HG03025 (cell line): Measurements from ENCODE around the gene OPCML.

Experiments
- ATAC-seq: cut with Tn5 transposase; IDR thresholded peaks from one replicate; pipeline ENCODE4 v1.9.1; 2021; ENCODE audit warnings: mild to moderate bottlenecking, moderate library complexity; ENCODE audit not compliant: unreplicated experiment, low FRiP score

Gene OPCML

GRCh38 chr11:133243832-133244231, 288.5 kb downstream of the OPCML start:
- no peak for ATAC-seq

DNA sequence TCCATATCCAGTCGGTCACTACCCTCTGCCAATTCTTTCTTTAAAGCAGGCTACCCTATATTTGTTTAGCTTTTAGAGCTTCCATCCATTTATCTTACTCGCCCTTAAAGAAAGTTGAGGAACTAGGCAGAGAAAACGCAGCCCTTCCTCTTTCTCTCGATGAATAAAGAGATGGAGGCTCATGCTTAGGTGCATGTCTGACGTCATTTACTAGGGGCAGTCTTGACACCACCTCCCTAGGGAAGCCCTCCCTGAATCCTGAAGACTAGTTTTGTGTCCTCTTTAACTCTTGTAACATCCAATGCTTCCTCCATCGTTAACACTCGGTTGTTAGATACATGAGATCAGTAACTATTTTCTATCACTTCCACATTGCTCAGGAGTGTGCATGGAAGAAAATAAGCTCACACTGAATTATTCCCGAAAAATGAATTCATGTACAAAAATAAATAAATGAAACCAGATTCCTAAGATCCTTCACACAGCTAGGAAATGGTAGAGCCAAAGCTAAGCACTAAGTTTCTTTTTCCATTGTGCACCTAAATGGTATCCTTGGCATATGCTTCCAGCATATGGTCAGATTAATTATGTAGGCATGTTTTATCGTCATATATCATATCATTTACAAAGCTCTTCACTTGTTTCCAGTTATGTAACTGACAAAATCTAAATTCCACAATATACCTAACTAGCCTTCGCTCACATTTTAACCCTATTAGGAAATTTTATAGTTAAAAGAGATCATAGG, 291.2 kb downstream of the OPCML start:
- no peak for ATAC-seq

DNA sequence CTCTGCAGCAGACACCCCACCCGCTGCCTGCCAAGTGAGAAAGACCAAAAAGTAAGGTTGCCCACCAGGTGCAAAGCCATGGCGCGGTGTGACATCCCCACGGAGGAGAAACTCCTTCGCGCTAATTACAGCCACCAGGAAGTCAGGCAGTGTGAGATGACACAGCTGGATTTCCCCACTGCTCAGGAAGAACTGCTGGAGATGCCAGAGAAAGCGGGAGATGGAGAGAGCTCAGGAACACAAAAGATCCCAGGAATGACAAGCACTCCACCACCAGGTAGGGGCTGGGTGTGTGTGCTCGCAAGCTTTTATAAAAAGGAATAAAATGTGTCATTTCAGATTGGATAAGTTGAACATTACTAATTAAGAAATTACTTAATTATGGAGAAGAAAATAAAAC, 292.7 kb downstream of the OPCML start:
- ATAC-seq = no peak

GRCh38 chr11:133238495-133238894, 293.8 kb downstream of the OPCML start:
- no peak for ATAC-seq

DNA sequence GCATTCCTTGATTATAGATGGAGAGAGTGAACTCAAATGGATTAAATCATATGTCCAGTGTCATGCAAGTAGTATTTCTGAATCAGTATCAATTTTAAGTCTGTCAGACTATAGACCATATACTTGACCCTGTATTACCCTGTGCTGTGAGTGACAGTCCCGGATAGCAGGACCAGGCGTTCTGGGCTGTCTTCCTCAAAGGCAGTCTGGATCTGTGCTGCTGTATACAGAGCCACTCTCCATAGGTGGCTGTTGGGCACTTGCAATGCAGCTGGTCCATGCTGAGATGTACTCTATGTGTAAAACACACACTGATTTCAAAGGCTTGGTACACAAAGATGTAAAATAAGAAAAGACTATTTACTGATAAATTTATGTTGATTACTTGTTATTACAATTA, 294.3 kb downstream of the OPCML start:
- ATAC-seq = no peak

GRCh38 chr11:133235381-133235780, 296.9 kb downstream of the OPCML start:
- no peak for ATAC-seq

DNA sequence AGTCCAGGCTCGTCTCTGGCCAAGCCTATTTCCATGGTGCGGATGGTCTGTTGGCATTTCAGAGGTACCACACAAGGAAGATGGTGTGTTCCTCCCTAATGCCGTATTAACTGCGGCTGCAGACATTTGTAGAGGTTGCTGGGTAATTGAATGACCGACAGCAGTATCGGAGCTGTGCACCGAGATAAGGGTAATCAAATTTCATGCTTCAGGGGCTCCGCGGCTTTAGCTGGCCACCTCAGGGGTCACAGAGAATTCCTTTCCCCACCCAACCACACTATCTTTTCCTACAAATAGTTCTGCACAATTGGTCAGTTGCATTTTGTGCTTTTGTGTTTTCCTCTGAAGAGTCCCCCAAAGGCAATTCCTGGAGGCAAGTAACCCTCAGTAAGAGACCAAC, 297.4 kb downstream of the OPCML start:
- ATAC-seq = no peak

DNA sequence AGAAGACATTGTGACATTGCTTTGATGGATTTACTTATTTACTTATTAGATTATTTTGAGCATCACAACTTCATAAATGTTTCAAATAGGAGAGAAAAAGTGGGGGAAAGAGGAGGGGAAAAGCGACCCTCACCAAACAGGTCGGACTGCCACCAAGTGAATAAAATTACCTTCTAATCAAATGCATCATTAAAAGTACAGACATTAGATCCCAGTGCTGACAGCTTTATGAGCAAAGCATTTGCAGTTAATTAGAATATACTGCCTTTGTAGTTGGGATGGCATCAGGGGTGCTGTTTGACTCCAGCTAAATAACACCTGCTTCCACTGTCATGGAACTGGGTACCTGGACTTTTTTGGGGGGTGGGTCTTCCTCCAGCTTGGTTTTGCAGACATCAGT, 299.6 kb downstream of the OPCML start:
- ATAC-seq = no peak

DNA sequence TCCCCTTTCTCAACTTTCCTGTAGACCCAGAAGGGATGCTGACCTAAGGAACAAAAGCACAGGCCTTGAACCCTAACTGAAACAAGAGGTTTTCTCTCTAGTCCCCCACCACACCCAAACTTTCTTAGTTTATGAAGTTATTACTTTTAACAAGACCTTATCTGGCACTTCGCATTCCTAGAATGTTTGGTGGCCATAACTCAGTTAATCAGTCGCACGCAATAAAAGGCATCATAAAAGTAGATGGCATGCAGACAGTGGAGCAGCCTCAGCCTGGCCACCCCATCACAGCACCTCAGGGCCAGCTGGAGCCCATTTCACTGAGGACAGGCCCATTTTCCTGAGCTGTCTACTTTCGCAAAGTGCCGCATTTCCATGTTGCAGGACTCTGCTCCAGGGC, 301.9 kb downstream of the OPCML start:
- ATAC-seq = no peak

DNA sequence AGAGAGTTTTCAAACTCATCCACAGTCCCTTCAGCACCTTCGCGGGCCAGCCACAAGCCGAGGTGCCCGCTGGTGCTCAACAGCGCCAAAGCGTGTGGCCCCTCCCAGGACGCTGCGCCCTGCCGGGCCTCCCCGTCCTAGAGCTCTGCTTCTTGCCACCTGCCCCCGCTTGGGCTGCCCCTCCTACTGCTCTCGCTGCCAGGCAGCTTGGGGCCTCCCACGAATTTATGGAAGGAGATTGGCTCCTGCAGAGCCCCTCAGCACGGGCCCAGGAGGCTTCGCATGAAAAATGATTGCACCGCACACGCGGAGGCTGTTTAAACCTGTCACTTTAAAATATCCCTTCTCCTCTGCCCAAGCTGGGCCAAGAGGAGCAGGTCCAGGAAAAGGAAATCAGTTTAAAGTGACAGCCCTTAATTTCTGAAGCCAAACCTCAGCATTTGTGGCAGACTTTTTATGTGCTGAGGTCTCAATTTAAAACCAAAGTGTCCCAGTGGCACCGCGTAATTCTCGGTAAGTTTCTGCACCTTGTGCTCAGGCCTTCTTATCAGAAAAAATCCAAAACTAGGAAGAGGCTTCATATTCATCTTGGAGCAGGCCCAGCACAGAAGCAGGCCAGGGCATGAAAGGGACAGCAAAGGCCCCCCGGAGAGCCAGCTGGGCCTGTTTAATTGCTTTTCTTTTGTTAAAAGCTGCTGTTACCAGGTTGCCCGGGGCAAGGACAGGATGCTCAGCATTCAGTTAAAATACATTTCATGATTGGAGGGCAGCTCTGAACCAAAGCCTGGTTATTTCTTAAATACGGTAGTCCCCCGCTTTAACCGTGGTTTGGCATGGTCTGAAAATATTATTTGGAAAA, 303.6 kb downstream of the OPCML start:
- ATAC-seq = no peak

DNA sequence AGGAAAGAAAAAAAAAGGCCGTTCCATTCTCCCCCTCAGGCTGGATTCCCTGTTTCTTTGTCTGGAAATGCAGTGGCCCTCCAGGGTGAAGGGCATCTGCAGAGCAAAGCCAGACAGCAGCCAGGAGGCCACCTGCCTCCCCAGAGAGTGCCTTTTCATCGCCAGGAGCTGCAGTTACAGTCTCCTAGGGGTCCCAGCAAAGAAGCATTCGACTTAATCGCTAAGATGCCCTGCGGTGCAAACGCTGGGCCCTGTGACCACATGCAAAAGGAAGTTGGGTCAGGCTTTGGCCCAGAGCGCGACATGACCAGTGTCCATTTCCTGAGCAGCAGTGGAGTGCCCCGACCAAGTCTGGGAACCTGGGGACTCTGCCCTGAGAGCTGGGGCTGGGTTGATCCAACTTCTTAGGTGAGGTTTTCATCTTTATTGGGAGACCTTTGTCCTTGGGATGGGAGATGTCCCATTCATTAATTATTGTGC, 304.6 kb downstream of the OPCML start:
- ATAC-seq = no peak

DNA sequence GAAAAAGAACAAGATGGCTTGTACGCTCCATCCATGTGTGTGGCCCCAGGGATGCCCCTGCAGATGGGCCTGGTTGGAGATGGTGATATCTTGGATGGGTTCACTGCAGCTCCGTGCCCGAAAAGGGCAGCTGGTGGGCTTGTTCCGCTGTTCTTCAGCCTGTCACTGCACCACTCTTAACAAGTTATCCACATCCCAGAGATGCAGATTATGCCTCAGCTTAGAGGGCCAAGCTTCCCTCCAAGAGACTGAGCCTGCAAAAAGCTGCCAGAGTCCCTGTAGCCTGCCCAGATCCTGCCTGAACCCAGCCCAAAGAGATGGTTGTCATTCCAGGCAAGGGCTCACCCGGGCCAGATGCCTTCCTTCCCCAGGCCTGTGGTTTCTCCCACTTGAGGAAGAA, 308.0 kb downstream of the OPCML start:
- ATAC-seq = no peak

DNA sequence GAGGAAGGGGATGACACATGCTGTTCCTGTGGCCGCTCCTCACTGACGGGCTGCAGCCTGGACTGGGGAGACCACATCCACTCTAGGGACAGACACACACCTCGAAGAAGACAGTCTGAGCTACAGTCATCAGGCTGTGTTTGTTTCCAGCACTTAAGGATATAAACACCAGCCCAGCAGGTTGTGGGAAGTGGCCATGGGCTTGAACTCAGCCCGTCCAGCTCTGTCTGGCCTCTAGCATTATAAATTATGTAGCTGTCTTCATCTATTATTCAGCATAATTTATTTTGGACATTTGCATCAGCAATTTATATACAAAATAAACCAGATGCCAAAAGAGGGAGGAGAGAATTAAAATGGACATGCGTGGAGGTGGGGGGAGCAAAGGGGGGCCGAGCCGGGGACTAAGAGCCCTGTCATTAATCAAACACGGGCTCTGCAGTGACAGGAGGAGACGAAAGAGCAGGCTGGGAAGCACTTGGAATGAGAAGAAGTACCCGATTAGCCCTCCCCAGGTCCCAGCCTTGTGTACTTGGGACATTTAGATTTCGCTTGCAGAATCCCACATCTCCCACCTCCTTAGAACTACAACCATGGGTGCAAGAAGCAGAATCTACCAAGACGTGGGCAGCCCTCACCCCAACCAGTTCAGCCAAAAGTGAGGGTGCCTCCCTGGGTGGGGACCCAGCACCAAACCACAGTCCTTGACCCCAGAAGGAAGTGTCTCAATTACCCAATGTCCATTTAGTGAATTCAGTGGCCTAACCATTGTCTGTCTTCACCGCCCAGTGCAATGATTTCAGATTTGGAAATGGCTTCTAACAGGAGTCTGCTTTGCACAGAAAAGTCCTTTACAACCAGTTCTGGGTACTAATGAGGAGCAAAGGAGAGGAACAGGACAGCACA, 309.6 kb downstream of the OPCML start:
- no peak for ATAC-seq

GRCh38 chr11:133219543-133219942, 312.8 kb downstream of the OPCML start:
- no peak for ATAC-seq

- no peak for ATAC-seq
Observed at GRCh38 chr11:133216813-133217212, 315.5 kb downstream of the OPCML start.

DNA sequence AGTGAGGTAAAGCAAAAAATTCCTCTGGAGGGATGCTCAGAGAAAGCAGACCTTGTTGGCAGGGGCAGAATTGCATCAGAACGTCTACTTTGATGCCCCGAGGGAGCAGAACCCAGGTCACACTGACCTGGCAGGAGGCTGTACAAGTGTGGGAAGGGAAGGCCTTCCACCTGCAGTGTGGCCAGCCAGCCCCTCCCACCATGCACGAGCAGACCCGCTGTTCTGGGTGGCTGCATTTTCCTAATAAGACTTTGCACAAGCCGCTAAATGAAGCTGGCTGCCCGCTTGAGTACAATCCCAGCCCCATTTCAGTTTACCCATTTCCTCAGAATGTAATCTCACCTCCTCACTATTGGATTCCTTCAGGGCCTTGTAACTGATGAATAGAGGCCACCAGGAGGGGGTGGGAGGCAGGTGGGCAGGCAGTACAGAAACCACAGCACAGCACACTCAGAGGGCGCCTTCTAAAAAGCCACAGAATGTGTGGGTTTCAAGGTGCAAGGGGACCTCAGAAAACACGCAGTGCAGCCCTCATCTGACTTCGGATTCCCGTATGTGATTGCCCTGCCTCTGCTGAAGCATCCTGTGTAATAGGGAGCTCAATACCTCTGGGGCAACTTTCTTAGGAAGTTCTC, 316.6 kb downstream of the OPCML start:
- no peak for ATAC-seq

GRCh38 chr11:133214646-133215045, 317.7 kb downstream of the OPCML start:
- no peak for ATAC-seq

GRCh38 chr11:133212201-133212600, 320.1 kb downstream of the OPCML start:
- ATAC-seq = no peak

DNA sequence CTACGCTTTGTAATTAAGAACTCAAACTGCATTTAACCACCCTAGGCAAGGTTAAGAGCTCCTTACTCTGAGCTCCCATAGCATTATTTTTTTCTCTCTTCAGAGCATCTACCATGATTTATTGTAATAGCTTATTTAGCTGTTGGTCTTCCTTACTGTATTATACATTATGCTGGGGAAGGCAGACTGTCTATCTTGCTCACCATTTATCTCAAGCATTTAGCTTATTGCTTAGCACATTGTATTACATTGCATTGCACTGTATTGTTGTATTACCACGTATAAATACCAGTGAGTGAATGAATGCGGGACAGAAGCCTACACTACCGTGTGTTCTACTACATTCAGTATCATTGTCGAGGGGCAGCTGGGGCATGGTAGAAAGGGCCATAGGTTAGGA, 324.3 kb downstream of the OPCML start:
- ATAC-seq = no peak

GRCh38 chr11:133206313-133207005, 325.8 kb downstream of the OPCML start:
- ATAC-seq = no peak
